WTC11 (cell line): ENCODE measurements around the gene CRKL. TPM values are rescaled to one million over a fixed set of nuclear protein-coding genes. Genes with fewer than 3 reads are reported as not detected.
A peak's percentile ranks its signal among the peaks of the same experiment; 100 is the strongest.

ENCODE experiments used
- ATAC-seq: fragments of 200-7000 bp; cut with Tn5 transposase; 2 replicates; pipeline ENCODE4 v1.10.0; 2021; ENCODE audit warnings: mild to moderate bottlenecking, moderate library complexity
- CTCF ChIA-PET: fragments of 300-600 bp; sonication (Branson Sonifier 250); formaldehyde crosslinking; loops from one replicate; lab custom pipeline; 2021; ENCODE audit warnings: antibody characterized with exemption; lab: Charles Lee
- POLR2A ChIA-PET: fragments of 350-600 bp; sonication (Branson Sonifier 250); formaldehyde crosslinking; loops from one replicate; lab custom pipeline; 2021; ENCODE audit warnings: antibody characterized with exemption; lab: Charles Lee
- DNase-seq: peaks from one replicate; pipeline ENCODE4 v3.0.0; 2021; ENCODE audit warnings: low spot score
- H3K27ac Mint-ChIP-seq: 2 replicates; pipeline ENCODE4 v1.8.0; 2021; ENCODE audit warnings: mixed read lengths
- H3K27me3 Mint-ChIP-seq: 2 replicates; pipeline ENCODE4 v1.8.0; 2021; ENCODE audit warnings: low read depth, mild to moderate bottlenecking, moderate library complexity, mixed read lengths
- H3K36me3 Mint-ChIP-seq: 2 replicates; pipeline ENCODE4 v1.8.0; 2021; ENCODE audit warnings: mixed read lengths
- H3K4me1 Mint-ChIP-seq: 2 replicates; pipeline ENCODE4 v1.8.0; 2022; ENCODE audit warnings: mixed read lengths
- H3K4me3 Mint-ChIP-seq: 2 replicates; pipeline ENCODE4 v1.8.0; 2021; ENCODE audit warnings: mild to moderate bottlenecking, moderate library complexity, mixed read lengths
- H3K9me3 Mint-ChIP-seq: 2 replicates; pipeline ENCODE4 v1.8.0; 2021; ENCODE audit warnings: mixed read lengths
- EMX1 ChIP-seq: fragments of 250-450 bp; sonication (Bioruptor Pico); IDR thresholded peaks from 2 replicates; pipeline ENCODE4 v1.8.0; 2021; ENCODE audit warnings: mild to moderate bottlenecking
- FOXK1 ChIP-seq: sonication (generic); formaldehyde crosslinking; IDR thresholded peaks from 2 replicates; pipeline ENCODE4 v1.8.0; 2022; ENCODE audit warnings: mild to moderate bottlenecking, moderate library complexity, missing genetic modification reagents
- FOXP4 ChIP-seq: sonication (generic); formaldehyde crosslinking; IDR thresholded peaks from 2 replicates; pipeline ENCODE4 v1.8.0; 2022; ENCODE audit warnings: mild to moderate bottlenecking, missing genetic modification reagents
- HMGXB4 ChIP-seq: sonication (generic); formaldehyde crosslinking; IDR thresholded peaks from 2 replicates; pipeline ENCODE4 v1.8.1; 2023; ENCODE audit warnings: mild to moderate bottlenecking, moderate library complexity, missing genetic modification reagents
- MXD4 ChIP-seq: fragments of 250-450 bp; sonication (Bioruptor Pico); IDR thresholded peaks from 2 replicates; pipeline ENCODE4 v1.8.0; 2021; ENCODE audit warnings: mild to moderate bottlenecking, moderate library complexity, borderline replicate concordance
- NFATC4 ChIP-seq: fragments of 250-450 bp; sonication (Bioruptor Pico); IDR thresholded peaks from 2 replicates; pipeline ENCODE4 v1.9.0; 2021; ENCODE audit warnings: mild to moderate bottlenecking
- RELA ChIP-seq: sonication (generic); formaldehyde crosslinking; IDR thresholded peaks from 2 replicates; pipeline ENCODE4 v1.8.1; 2022; ENCODE audit warnings: missing genetic modification reagents, mild to moderate bottlenecking, borderline replicate concordance
- SOX15 ChIP-seq: fragments of 250-450 bp; sonication (Bioruptor Pico); IDR thresholded peaks from 2 replicates; pipeline ENCODE4 v1.9.0; 2021; ENCODE audit warnings: mild to moderate bottlenecking
- SP1 ChIP-seq: sonication (generic); formaldehyde crosslinking; conservative IDR thresholded peaks from 2 replicates; pipeline ENCODE4 v1.8.1; 2022; ENCODE audit warnings: missing genetic modification reagents
- TCF7 ChIP-seq: sonication (generic); formaldehyde crosslinking; IDR thresholded peaks from 2 replicates; pipeline ENCODE4 v1.8.0; 2022; ENCODE audit warnings: mild to moderate bottlenecking, low read depth, missing genetic modification reagents, moderate library complexity
- TEAD4 ChIP-seq: sonication (generic); formaldehyde crosslinking; IDR thresholded peaks from 2 replicates; pipeline ENCODE4 v1.8.0; 2022; ENCODE audit warnings: mild to moderate bottlenecking, missing genetic modification reagents
- ZBTB21 ChIP-seq: sonication (generic); formaldehyde crosslinking; IDR thresholded peaks from 2 replicates; pipeline ENCODE4 v1.8.1; 2023; ENCODE audit warnings: mild to moderate bottlenecking, missing genetic modification reagents, borderline replicate concordance
- ZBTB43 ChIP-seq: sonication (generic); formaldehyde crosslinking; IDR thresholded peaks from 2 replicates; pipeline ENCODE4 v1.8.1; 2023; ENCODE audit warnings: mild to moderate bottlenecking, missing genetic modification reagents
- ZNF396 ChIP-seq: fragments of 250-450 bp; sonication (Bioruptor Pico); IDR thresholded peaks from 2 replicates; pipeline ENCODE4 v1.8.0; 2021; ENCODE audit warnings: mild to moderate bottlenecking, moderate library complexity, borderline replicate concordance
- total RNA-seq: library from RNA; stranded (reverse); gene quantifications from 3 replicates; pipeline ENCODE4 v1.2.3, GENCODE V29; 2021
- TF ChIP-seq, protein P1 (sequence below): sonication (generic); formaldehyde crosslinking; IDR thresholded peaks from 2 replicates; pipeline ENCODE4 v1.8.1; 2023; ENCODE audit warnings: mild to moderate bottlenecking, missing genetic modification reagents, moderate library complexity
- TF ChIP-seq, protein P2 (sequence below): sonication (generic); formaldehyde crosslinking; IDR thresholded peaks from 2 replicates; pipeline ENCODE4 v1.8.0; 2022; ENCODE audit warnings: mild to moderate bottlenecking, missing genetic modification reagents
- TF ChIP-seq, protein P3 (sequence below): sonication (generic); formaldehyde crosslinking; IDR thresholded peaks from 2 replicates; pipeline ENCODE4 v1.8.0; 2023; ENCODE audit warnings: missing genetic modification reagents
- TF ChIP-seq, protein P4 (sequence below): sonication (generic); formaldehyde crosslinking; IDR thresholded peaks from 2 replicates; pipeline ENCODE4 v1.8.0; 2023; ENCODE audit warnings: missing genetic modification reagents, mild to moderate bottlenecking, borderline replicate concordance
- TF ChIP-seq, protein P5 (sequence below): sonication (generic); formaldehyde crosslinking; IDR thresholded peaks from 2 replicates; pipeline ENCODE4 v1.8.0; 2022; ENCODE audit warnings: missing genetic modification reagents

CRKL gene
- total RNA-seq, 1 experiment from 2014 or later = 114 TPM

- peaks cover 10% of the 10 kb centered on the region; the same call in 1 of the 2 replicates for H3K36me3 Mint-ChIP-seq
- ChIA-PET CTCF (interaction anchor here (1.0 to 4.7 kb wide), 2 partner anchors 22 to 93 kb away, joined by 3 to 14 read pairs; no protein-coding TSS in a partner anchor), POLR2A (no interaction called here)
- no peak for DNase-seq
- H3K4me1 Mint-ChIP-seq = peaks cover 30% of the 10 kb centered on the region
- peaks cover 39% of the 10 kb centered on the region for H3K27me3 Mint-ChIP-seq
- no peak for ATAC-seq
- H3K9me3 Mint-ChIP-seq = peaks cover 12% of the 10 kb centered on the region
- TF ChIP-seq SP1 (no peak), NFATC4 (CRISPR knock-in tag) (no peak), ZBTB21 (CRISPR knock-in tag) (no peak), SOX15 (CRISPR knock-in tag) (no peak), TEAD4 (no peak), EMX1 (CRISPR knock-in tag) (no peak), ZNF396 (CRISPR knock-in tag) (no peak), FOXK1 (CRISPR knock-in tag) (no peak), RELA (CRISPR knock-in tag) (no peak), HMGXB4 (CRISPR knock-in tag) (no peak), ZBTB43 (no peak)
- TF ChIP-seq, protein P1, sequence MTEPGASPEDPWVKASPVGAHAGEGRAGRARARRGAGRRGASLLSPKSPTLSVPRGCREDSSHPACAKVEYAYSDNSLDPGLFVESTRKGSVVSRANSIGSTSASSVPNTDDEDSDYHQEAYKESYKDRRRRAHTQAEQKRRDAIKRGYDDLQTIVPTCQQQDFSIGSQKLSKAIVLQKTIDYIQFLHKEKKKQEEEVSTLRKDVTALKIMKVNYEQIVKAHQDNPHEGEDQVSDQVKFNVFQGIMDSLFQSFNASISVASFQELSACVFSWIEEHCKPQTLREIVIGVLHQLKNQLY (CRISPR knock-in tag) = no peak
- TF ChIP-seq, protein P2, sequence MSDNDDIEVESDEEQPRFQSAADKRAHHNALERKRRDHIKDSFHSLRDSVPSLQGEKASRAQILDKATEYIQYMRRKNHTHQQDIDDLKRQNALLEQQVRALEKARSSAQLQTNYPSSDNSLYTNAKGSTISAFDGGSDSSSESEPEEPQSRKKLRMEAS (CRISPR knock-in tag) = no peak
- no peak overlapping the region for H3K27ac Mint-ChIP-seq
- H3K4me3 Mint-ChIP-seq = no peak overlapping the region
Measured at GRCh38 chr22:20978419-20978818, 61.2 kb downstream of the CRKL start.

GRCh38 chr22:20979243-20979809 is 62.1 kb downstream of the CRKL start:
- peaks cover 12% of the 10 kb centered on the region for H3K9me3 Mint-ChIP-seq
- POLR2A ChIA-PET = interaction anchor here (0.6 to 1.4 kb wide), 5 partner anchors 10 to 25 kb away, joined by 3 to 4 read pairs (median 3); partner anchors contain the start of gene AIFM3
- DNase-seq (peak; percentile 95), ATAC-seq (peak; percentile 91)
- peaks cover 16% of the 10 kb centered on the region; the same call in 1 of the 2 replicates for H3K36me3 Mint-ChIP-seq
- CTCF ChIA-PET = interaction anchor here (0.6 to 4.7 kb wide), 9 partner anchors 11 to 232 kb away, joined by 3 to 14 read pairs (median 4); no protein-coding TSS in a partner anchor
- H3K4me3 Mint-ChIP-seq = peak overlapping the region; percentile 96
- peak overlapping the region; percentile 97 for H3K27ac Mint-ChIP-seq
- H3K4me1 Mint-ChIP-seq = peaks cover 30% of the 10 kb centered on the region
- peaks cover 36% of the 10 kb centered on the region for H3K27me3 Mint-ChIP-seq
- TF ChIP-seq ZBTB21 (CRISPR knock-in tag) (no peak), FOXP4 (CRISPR knock-in tag) (no peak), TCF7 (no peak), MXD4 (CRISPR knock-in tag) (no peak)
- TF ChIP-seq, protein P3, sequence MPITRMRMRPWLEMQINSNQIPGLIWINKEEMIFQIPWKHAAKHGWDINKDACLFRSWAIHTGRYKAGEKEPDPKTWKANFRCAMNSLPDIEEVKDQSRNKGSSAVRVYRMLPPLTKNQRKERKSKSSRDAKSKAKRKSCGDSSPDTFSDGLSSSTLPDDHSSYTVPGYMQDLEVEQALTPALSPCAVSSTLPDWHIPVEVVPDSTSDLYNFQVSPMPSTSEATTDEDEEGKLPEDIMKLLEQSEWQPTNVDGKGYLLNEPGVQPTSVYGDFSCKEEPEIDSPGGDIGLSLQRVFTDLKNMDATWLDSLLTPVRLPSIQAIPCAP = 0 out of 2 replicates have a peak, but pooled peaks have one; percentile 27
- TF ChIP-seq, protein P4, sequence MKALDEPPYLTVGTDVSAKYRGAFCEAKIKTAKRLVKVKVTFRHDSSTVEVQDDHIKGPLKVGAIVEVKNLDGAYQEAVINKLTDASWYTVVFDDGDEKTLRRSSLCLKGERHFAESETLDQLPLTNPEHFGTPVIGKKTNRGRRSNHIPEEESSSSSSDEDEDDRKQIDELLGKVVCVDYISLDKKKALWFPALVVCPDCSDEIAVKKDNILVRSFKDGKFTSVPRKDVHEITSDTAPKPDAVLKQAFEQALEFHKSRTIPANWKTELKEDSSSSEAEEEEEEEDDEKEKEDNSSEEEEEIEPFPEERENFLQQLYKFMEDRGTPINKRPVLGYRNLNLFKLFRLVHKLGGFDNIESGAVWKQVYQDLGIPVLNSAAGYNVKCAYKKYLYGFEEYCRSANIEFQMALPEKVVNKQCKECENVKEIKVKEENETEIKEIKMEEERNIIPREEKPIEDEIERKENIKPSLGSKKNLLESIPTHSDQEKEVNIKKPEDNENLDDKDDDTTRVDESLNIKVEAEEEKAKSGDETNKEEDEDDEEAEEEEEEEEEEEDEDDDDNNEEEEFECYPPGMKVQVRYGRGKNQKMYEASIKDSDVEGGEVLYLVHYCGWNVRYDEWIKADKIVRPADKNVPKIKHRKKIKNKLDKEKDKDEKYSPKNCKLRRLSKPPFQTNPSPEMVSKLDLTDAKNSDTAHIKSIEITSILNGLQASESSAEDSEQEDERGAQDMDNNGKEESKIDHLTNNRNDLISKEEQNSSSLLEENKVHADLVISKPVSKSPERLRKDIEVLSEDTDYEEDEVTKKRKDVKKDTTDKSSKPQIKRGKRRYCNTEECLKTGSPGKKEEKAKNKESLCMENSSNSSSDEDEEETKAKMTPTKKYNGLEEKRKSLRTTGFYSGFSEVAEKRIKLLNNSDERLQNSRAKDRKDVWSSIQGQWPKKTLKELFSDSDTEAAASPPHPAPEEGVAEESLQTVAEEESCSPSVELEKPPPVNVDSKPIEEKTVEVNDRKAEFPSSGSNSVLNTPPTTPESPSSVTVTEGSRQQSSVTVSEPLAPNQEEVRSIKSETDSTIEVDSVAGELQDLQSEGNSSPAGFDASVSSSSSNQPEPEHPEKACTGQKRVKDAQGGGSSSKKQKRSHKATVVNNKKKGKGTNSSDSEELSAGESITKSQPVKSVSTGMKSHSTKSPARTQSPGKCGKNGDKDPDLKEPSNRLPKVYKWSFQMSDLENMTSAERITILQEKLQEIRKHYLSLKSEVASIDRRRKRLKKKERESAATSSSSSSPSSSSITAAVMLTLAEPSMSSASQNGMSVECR (CRISPR knock-in tag) = no peak; the same call in 1 of the 2 replicates
- TF ChIP-seq, protein P5, sequence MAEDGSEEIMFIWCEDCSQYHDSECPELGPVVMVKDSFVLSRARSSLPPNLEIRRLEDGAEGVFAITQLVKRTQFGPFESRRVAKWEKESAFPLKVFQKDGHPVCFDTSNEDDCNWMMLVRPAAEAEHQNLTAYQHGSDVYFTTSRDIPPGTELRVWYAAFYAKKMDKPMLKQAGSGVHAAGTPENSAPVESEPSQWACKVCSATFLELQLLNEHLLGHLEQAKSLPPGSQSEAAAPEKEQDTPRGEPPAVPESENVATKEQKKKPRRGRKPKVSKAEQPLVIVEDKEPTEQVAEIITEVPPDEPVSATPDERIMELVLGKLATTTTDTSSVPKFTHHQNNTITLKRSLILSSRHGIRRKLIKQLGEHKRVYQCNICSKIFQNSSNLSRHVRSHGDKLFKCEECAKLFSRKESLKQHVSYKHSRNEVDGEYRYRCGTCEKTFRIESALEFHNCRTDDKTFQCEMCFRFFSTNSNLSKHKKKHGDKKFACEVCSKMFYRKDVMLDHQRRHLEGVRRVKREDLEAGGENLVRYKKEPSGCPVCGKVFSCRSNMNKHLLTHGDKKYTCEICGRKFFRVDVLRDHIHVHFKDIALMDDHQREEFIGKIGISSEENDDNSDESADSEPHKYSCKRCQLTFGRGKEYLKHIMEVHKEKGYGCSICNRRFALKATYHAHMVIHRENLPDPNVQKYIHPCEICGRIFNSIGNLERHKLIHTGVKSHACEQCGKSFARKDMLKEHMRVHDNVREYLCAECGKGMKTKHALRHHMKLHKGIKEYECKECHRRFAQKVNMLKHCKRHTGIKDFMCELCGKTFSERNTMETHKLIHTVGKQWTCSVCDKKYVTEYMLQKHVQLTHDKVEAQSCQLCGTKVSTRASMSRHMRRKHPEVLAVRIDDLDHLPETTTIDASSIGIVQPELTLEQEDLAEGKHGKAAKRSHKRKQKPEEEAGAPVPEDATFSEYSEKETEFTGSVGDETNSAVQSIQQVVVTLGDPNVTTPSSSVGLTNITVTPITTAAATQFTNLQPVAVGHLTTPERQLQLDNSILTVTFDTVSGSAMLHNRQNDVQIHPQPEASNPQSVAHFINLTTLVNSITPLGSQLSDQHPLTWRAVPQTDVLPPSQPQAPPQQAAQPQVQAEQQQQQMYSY = no peak
